H1 (cell line): Measurements from ENCODE around the gene TRIM27. TPM values are rescaled to one million over a fixed set of nuclear protein-coding genes. Genes with fewer than 3 reads are reported as not detected.

Experiments used
- CHD1 ChIP-seq: IDR thresholded peaks from 2 replicates; pipeline ENCODE4 v1.6.1; 2012; ENCODE audit warnings: low read depth, low read length, improper control_type of control experiment
- GTF2F1 ChIP-seq: IDR thresholded peaks from 2 replicates; pipeline ENCODE4 v1.6.1; 2012; ENCODE audit warnings: low read depth, low read length, improper control_type of control experiment, borderline replicate concordance
- NANOG ChIP-seq: IDR thresholded peaks from 2 replicates; pipeline ENCODE4 v1.6.1; 2011; ENCODE audit warnings: low read length, low read depth, mild to moderate bottlenecking, inconsistent platforms; ENCODE audit not compliant: insufficient read depth, poor library complexity, severe bottlenecking
- PHF8 ChIP-seq: fragments of 200-600 bp; sonication (generic); conservative IDR thresholded peaks from 2 replicates; pipeline ENCODE4 v1.7.1; 2012; ENCODE audit warnings: low read depth, mild to moderate bottlenecking, inconsistent platforms, low read length, moderate library complexity
- SP2 ChIP-seq: IDR thresholded peaks from 2 replicates; pipeline ENCODE4 v1.6.1; 2012; ENCODE audit warnings: mild to moderate bottlenecking, low read length, inconsistent platforms
- TAF1 ChIP-seq: IDR thresholded peaks from 2 replicates; pipeline ENCODE4 v1.6.1; 2011; ENCODE audit warnings: mild to moderate bottlenecking, low read depth, low read length
- TAF7 ChIP-seq: optimal IDR thresholded peaks from 2 replicates; pipeline ENCODE3; 2011; ENCODE audit warnings: low read depth, mild to moderate bottlenecking, inconsistent platforms, low read length, moderate library complexity, borderline replicate concordance
- TCF12 ChIP-seq: IDR thresholded peaks from 2 replicates; pipeline ENCODE4 v1.6.1; 2011; ENCODE audit warnings: low read depth, mild to moderate bottlenecking, low read length
- polyA plus RNA-seq, 7 experiments: library from polyadenylated mRNA; depleted of rRNA in 3 of 7; stranded (reverse) in 5 of 7; unstranded in 2 of 7; fragments of >200 nt in 5 of 7; fragments of 200-250 nt in 2 of 7; gene quantifications; 1 replicate in 5 of 7; 2 replicates in 1 of 7; 4 replicates in 1 of 7; pipeline versions ENCODE4 v1.2.1 to v1.2.3, GENCODE V29; 2011 to 2013; ENCODE audit warnings: missing spikeins in 2 of 7, mixed read lengths in 2 of 7
- total RNA-seq: library from RNA; stranded (reverse); fragmentation: NEBNext Ultra II Directional; extraction: Animal tissue kit (Norgen Biotek cat#: 25700); gene quantifications from 2 replicates; pipeline ENCODE4 v1.2.1, GENCODE V29; 2021
- TF ChIP-seq, protein P1 (sequence below): IDR thresholded peaks from 2 replicates; pipeline ENCODE4 v1.6.1; 2012; ENCODE audit warnings: inconsistent platforms

Gene TRIM27
- total and polyA plus RNA-seq, 2 of the 8 experiments (the other 6 are each of a cell fraction or from before 2014, with no cell fraction given) = 76.4 to 85.9 TPM

DNA sequence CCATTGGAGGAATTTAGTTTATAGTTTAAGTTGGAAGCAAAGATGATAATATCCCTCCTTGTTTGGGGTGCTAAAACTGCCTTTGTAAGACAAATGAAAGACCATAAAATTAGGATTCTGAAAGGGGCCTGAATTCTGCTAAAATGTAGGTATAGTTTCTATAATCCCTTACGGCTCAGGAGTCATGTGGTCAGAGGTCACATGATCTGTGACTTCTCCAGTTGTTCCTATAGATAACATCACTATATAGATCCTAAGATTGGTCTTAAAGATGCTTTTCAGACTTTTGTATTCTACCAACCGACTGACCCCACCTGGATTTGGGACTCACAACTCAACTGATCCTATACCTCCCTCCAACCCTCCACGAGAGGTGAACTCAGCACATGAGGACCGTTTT is 44.7 kb upstream of the TRIM27 start (continued):
- TF ChIP-seq, protein P1, sequence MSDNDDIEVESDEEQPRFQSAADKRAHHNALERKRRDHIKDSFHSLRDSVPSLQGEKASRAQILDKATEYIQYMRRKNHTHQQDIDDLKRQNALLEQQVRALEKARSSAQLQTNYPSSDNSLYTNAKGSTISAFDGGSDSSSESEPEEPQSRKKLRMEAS = no peak
- no peak for TF ChIP-seq TCF12
- TF ChIP-seq TAF7 = no peak
- no peak for TF ChIP-seq SP2
- TF ChIP-seq PHF8 = no peak
- TF ChIP-seq GTF2F1 = no peak
- no peak for TF ChIP-seq NANOG
- no peak for TF ChIP-seq CHD1
- no peak for TF ChIP-seq TAF1
